Esophagus squamous epithelium (tissue), 5 donors: ENCODE data around the gene RBBP4. TPM values are rescaled to one million over a fixed set of nuclear protein-coding genes. Genes with fewer than 3 reads are reported as not detected.
A peak's percentile ranks its signal among the peaks of the same experiment; 100 is the strongest.
"Not testable (repeated sequence)": the region's sequence is repeated elsewhere in the genome, so short reads cannot be mapped to it uniquely, and the experiment has no call there.

Source experiments
- DNase-seq: peaks from one replicate; lab custom pipeline; 2025; lab: John Stamatoyannopoulos, UW
- H3K27ac ChIP-seq, 4 donors: fragments of 200-600 bp; sonication (generic); one replicate each; pipeline ENCODE4 v1.5.1; 2016 to 2019; ENCODE audit warnings: mild to moderate bottlenecking in 1 of 4
- H3K27me3 ChIP-seq, 4 donors: fragments of 200-600 bp; sonication (generic); 1 replicate in 3 of 4; 2 replicates in 1 of 4; pipeline versions ENCODE4 v1.5.1 to v1.6.0; 2017 to 2021; ENCODE audit warnings: antibody characterized with exemption in 1 of 4
- H3K36me3 ChIP-seq, 3 donors: fragments of 200-600 bp; sonication (generic); one replicate each; pipeline ENCODE4 v1.5.1; 2016 to 2019
- H3K4me1 ChIP-seq, 3 donors: fragments of 200-600 bp; sonication (generic); one replicate each; pipeline ENCODE4 v1.5.1; 2017 to 2019
- H3K4me3 ChIP-seq, 4 donors: fragments of 200-600 bp; sonication (generic); 1 replicate in 3 of 4; 2 replicates in 1 of 4; pipeline ENCODE4 v1.5.1; 2016 to 2019; ENCODE audit warnings: mild to moderate bottlenecking in 2 of 4, moderate library complexity in 1 of 4
- H3K9me3 ChIP-seq, 3 donors: fragments of 200-600 bp; sonication (generic); one replicate each; pipeline ENCODE4 v1.5.1; 2016 to 2019
- CTCF ChIP-seq, 6 experiments: fragments of 450-650 bp in 4 of 6; fragments of 200-600 bp in 2 of 6; sonication (generic) in 2 of 6; IDR thresholded peaks; one replicate each; pipeline ENCODE4 v1.5.1; 2016 to 2019; ENCODE audit warnings: antibody characterized with exemption in 6 of 6, mild to moderate bottlenecking in 4 of 6, moderate library complexity in 4 of 6
- POLR2A ChIP-seq, 4 donors: fragments of 450-650 bp; IDR thresholded peaks; one replicate each; pipeline ENCODE4 v1.6.1; 2017; ENCODE audit warnings: antibody characterized with exemption in 4 of 4, mild to moderate bottlenecking in 4 of 4, moderate library complexity in 3 of 4
- WGBS, 2 donors: methylation state at CpG; one replicate each; pipeline ENCODE4 v1.1.5; 2018; 5-methylcytosine and 5-hydroxymethylcytosine counted together
- intact Hi-C: fragments of 100-400 bp; cut with DNase I; formaldehyde crosslinking; loops from one replicate; pipeline ENCODE4 v1.15.0; 2022
- total RNA-seq, 4 donors: library from RNA; depleted of rRNA; stranded (reverse); fragments of >200 nt; gene quantifications; one replicate each; pipeline ENCODE4 v1.1.0, GENCODE V29; 2016
- donor health status: DM: yes; HTN: yes; CAD: no.

Gene RBBP4
- total RNA-seq, 4 donors from 2014 or later, result 59.6 to 102 (median 85.1) TPM

GRCh38 chr1:32695098-32695904, 44.3 kb downstream of the RBBP4 start:
- Histone ChIP-seq H3K4me3 (no peak overlapping the region), H3K4me1 (peaks cover 0 to 36% (median 25%) of the 10 kb centered on the region in 3 donors), H3K9me3 (no peaks in the 10 kb centered on the region), H3K36me3 (peaks cover 0 to 6% (median 0%) of the 10 kb centered on the region in 3 donors), H3K27ac (peak overlapping the region in 3 of 4 donors; percentile 43 to 78 (median 62)), H3K27me3 (no peaks in the 10 kb centered on the region)
- TF ChIP-seq POLR2A (IDR thresholded peaks at IDR 0.05), result no peak
- TF ChIP-seq CTCF (IDR thresholded peaks at IDR 0.05), result no peak
- WGBS, 2 donors, result 37 to 67% methylated on average over 6 to 11 of the region's 17 CpGs
- intact Hi-C loops, result no loop called here
- no peak for DNase-seq

- Histone ChIP-seq H3K27ac (peak overlapping the region in 3 of 4 donors; percentile 43 to 78 (median 62)), H3K36me3 (peaks cover 0 to 2% (median 0%) of the 10 kb centered on the region in 3 donors), H3K27me3 (no peaks in the 10 kb centered on the region), H3K9me3 (no peaks in the 10 kb centered on the region), H3K4me3 (no peak overlapping the region), H3K4me1 (peaks cover 0 to 41% (median 25%) of the 10 kb centered on the region in 3 donors)
- intact Hi-C loops, result no loop called here
- no peak for DNase-seq
- WGBS, 2 donors, result 81 to 90% methylated on average over 9 of the region's 9 CpGs
- TF ChIP-seq POLR2A (IDR thresholded peaks at IDR 0.05) (no peak), CTCF (IDR thresholded peaks at IDR 0.05) (no peak)
Measured at GRCh38 chr1:32696041-32696440, 45.0 kb downstream of the RBBP4 start.

DNA sequence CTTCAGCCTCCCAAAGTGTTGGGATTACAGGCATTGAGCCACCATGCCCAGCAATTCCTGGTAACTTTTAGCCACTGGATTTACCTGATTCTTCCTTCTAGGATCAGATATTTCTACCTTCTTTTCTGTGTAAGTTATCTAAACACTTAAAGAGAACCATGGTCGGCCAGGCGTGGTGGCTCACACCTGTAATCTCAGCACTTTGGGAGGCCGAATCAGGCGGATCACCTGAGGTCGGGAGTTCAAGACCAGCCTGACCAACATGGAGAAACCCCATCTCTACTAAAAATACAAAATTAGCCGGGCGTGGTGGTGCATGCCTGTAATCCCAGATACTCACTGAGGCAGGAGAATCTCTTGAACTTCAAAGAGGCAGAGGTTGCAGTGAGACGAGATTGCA, 46.0 kb downstream of the RBBP4 start:
- WGBS, 2 donors, result 97 to 98% methylated on average over 6 to 7 of the region's 8 CpGs
- intact Hi-C loops, result not testable (repeated sequence)

GRCh38 chr1:32701421-32701911, 50.5 kb downstream of the RBBP4 start:
- 21 to 25% methylated on average over 3 of the region's 6 CpGs for WGBS, 2 donors

More for the DNA sequence above, 46.0 kb downstream of the RBBP4 start:
- not testable (repeated sequence) for H3K4me3 ChIP-seq, H3K9me3 ChIP-seq, H3K36me3 ChIP-seq, H3K27ac ChIP-seq, DNase-seq, H3K27me3 ChIP-seq
- H3K4me1 ChIP-seq, result peaks cover 2 to 51% (median 33%) of the 10 kb centered on the region in 3 donors

More at GRCh38 chr1:32701421-32701911, 50.5 kb downstream of the RBBP4 start:
- intact Hi-C loops, result no loop called here
- Histone ChIP-seq H3K27me3 (peaks cover 0 to 4% (median 0%) of the 10 kb centered on the region in 4 donors), H3K4me3 (peak overlapping the region in 3 of 4 donors; percentile 60 to 87 (median 67)), H3K27ac (peak overlapping the region; percentile 80 to 95 (median 89)), H3K4me1 (peaks cover 22 to 44% (median 28%) of the 10 kb centered on the region in 3 donors), H3K36me3 (no peaks in the 10 kb centered on the region), H3K9me3 (no peaks in the 10 kb centered on the region)
- DNase-seq, result no peak
- TF ChIP-seq POLR2A (IDR thresholded peaks at IDR 0.05) (no peak), CTCF (IDR thresholded peaks at IDR 0.05) (no peak)
